PC-9 (cell line): Measurements from ENCODE around the gene CYS1. TPM values are rescaled to one million over a fixed set of nuclear protein-coding genes. Genes with fewer than 3 reads are reported as not detected.

Experiments
- BruUV-seq: library from RNA; stranded (reverse); fragments of 400-500 nt; replicated peaks from 2 replicates; lab custom pipeline; 2021; lab: Mats Ljungman, UMichigan
- CTCF ChIA-PET: fragments of 300-600 bp; sonication (Branson Sonifier 250); formaldehyde crosslinking; loops from one replicate; lab custom pipeline; 2022; ENCODE audit warnings: antibody characterized with exemption; lab: Charles Lee
- POLR2A ChIA-PET: fragments of 300-600 bp; sonication (Branson Sonifier 250); formaldehyde crosslinking; loops from one replicate; lab custom pipeline; 2022; ENCODE audit warnings: antibody characterized with exemption; ENCODE audit not compliant: unreplicated experiment; lab: Charles Lee
- DNase-seq, 2 experiments: peaks; one replicate each; pipeline versions ENCODE4 v3.0.0 to v3.0.0-alpha.2; 2015 to 2022; ENCODE audit warnings: mixed read lengths in 1 of 2
- H2AFZ ChIP-seq: fragments of 200-600 bp; sonication (generic); 2 replicates; pipeline ENCODE4 v1.8.1; 2017; ENCODE audit warnings: antibody characterized with exemption
- H3F3A ChIP-seq: fragments of 200-600 bp; sonication (generic); 2 replicates; pipeline ENCODE4 v1.8.1; 2017; ENCODE audit warnings: antibody characterized with exemption, mild to moderate bottlenecking, low read depth; ENCODE audit not compliant: insufficient read depth
- H3K27ac ChIP-seq: fragments of 200-600 bp; sonication (generic); 2 replicates; pipeline ENCODE4 v1.6.1; 2016; ENCODE audit warnings: mixed run types
- H3K27me3 ChIP-seq: fragments of 200-600 bp; sonication (generic); 2 replicates; pipeline ENCODE4 v1.6.1; 2016; ENCODE audit warnings: low read depth, mixed run types; ENCODE audit not compliant: insufficient read depth
- H3K36me3 ChIP-seq: fragments of 200-600 bp; sonication (generic); 2 replicates; pipeline ENCODE4 v1.6.1; 2016; ENCODE audit warnings: low read depth, mixed run types
- H3K4me1 ChIP-seq: fragments of 200-600 bp; sonication (generic); replicated peaks from 2 replicates; pipeline ENCODE4 v1.6.1; 2016; ENCODE audit warnings: mixed run types; ENCODE audit not compliant: insufficient read depth
- H3K4me2 ChIP-seq: fragments of 200-600 bp; sonication (generic); 2 replicates; pipeline ENCODE4 v1.6.1; 2017; ENCODE audit warnings: mixed run types
- H3K4me3 ChIP-seq: fragments of 200-600 bp; sonication (generic); 2 replicates; pipeline ENCODE4 v1.6.1; 2016; ENCODE audit warnings: mixed run types
- H3K79me2 ChIP-seq: fragments of 200-600 bp; sonication (generic); 2 replicates; pipeline ENCODE4 v1.6.1; 2017; ENCODE audit warnings: low read depth, mixed run types
- H3K9me2 ChIP-seq: fragments of 200-600 bp; sonication (generic); 2 replicates; pipeline ENCODE4 v1.8.1; 2017; ENCODE audit warnings: mild to moderate bottlenecking; ENCODE audit not compliant: insufficient read depth
- H3K9me3 ChIP-seq: fragments of 200-600 bp; sonication (generic); 2 replicates; pipeline ENCODE4 v1.8.1; 2016; ENCODE audit warnings: low read depth; ENCODE audit not compliant: insufficient read depth
- H4K20me1 ChIP-seq: fragments of 200-600 bp; sonication (generic); 2 replicates; pipeline ENCODE4 v1.8.1; 2017; ENCODE audit not compliant: insufficient read depth
- EZH2 ChIP-seq: fragments of 200-600 bp; sonication (generic); IDR thresholded peaks from 2 replicates; pipeline ENCODE4 v1.8.0; 2017; ENCODE audit warnings: antibody characterized with exemption, low read depth
- intact Hi-C: fragments of 100-400 bp; cut with micrococcal nuclease; formaldehyde crosslinking; loops from one replicate; pipeline ENCODE4 v1.10.0; 2022; ENCODE audit not compliant: unreplicated experiment
- total RNA-seq: library from RNA; stranded (reverse); gene quantifications from 2 replicates; pipeline ENCODE4 v1.2.3, GENCODE V29; 2021
- TF ChIP-seq, protein P1 (sequence below): fragments of 200-600 bp; sonication (generic); conservative IDR thresholded peaks from 2 replicates; pipeline ENCODE4 v1.6.1; 2017; ENCODE audit warnings: mixed run types, antibody characterized with exemption, mild to moderate bottlenecking, moderate library complexity

Gene CYS1
- total RNA-seq, 1 experiment from 2014 or later = 0.61 TPM

- no peaks in the 10 kb centered on the region for H3K9me3 ChIP-seq
- no peaks in the 10 kb centered on the region for H3F3A ChIP-seq
- H3K36me3 ChIP-seq = no peaks in the 10 kb centered on the region
- no peaks in the 10 kb centered on the region for H4K20me1 ChIP-seq
- no peak overlapping the region for H3K27ac ChIP-seq
- H3K9me2 ChIP-seq = no peaks in the 10 kb centered on the region
- H3K4me2 ChIP-seq = no peak overlapping the region
- no peaks in the 10 kb centered on the region for H3K4me1 ChIP-seq
- no peak overlapping the region for H3K4me3 ChIP-seq
- no peaks in the 10 kb centered on the region for H3K79me2 ChIP-seq
- BruUV-seq = no TSS peak
- ChIA-PET POLR2A (no interaction called here), CTCF (no interaction called here)
- intact Hi-C loops = no loop called here
- no peak for DNase-seq
- H2AFZ ChIP-seq = no peak overlapping the region
- H3K27me3 ChIP-seq = no peaks in the 10 kb centered on the region
- TF ChIP-seq, protein P1, sequence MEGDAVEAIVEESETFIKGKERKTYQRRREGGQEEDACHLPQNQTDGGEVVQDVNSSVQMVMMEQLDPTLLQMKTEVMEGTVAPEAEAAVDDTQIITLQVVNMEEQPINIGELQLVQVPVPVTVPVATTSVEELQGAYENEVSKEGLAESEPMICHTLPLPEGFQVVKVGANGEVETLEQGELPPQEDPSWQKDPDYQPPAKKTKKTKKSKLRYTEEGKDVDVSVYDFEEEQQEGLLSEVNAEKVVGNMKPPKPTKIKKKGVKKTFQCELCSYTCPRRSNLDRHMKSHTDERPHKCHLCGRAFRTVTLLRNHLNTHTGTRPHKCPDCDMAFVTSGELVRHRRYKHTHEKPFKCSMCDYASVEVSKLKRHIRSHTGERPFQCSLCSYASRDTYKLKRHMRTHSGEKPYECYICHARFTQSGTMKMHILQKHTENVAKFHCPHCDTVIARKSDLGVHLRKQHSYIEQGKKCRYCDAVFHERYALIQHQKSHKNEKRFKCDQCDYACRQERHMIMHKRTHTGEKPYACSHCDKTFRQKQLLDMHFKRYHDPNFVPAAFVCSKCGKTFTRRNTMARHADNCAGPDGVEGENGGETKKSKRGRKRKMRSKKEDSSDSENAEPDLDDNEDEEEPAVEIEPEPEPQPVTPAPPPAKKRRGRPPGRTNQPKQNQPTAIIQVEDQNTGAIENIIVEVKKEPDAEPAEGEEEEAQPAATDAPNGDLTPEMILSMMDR = no peak
- TF ChIP-seq EZH2 = no peak
Measured at GRCh38 chr2:10030311-10030736, 49.9 kb downstream of the CYS1 start.

- Histone ChIP-seq H3K4me3 (no peak overlapping the region), H3K4me2 (no peak overlapping the region), H3K27me3 (no peaks in the 10 kb centered on the region), H3K27ac (no peak overlapping the region), H3K9me3 (no peaks in the 10 kb centered on the region), H3F3A (no peaks in the 10 kb centered on the region), H4K20me1 (no peaks in the 10 kb centered on the region), H3K4me1 (no peaks in the 10 kb centered on the region), H2AFZ (no peak overlapping the region), H3K36me3 (no peaks in the 10 kb centered on the region), H3K79me2 (no peaks in the 10 kb centered on the region), H3K9me2 (no peaks in the 10 kb centered on the region)
- no peak for TF ChIP-seq EZH2
- TF ChIP-seq, protein P1 = no peak
- CTCF ChIA-PET = interaction anchor here (0.5 kb wide), 1 partner anchor 728 kb away, joined by 4 read pairs; no protein-coding TSS in a partner anchor
- no TSS peak for BruUV-seq
- intact Hi-C loops = no loop called here
- no peak for DNase-seq
- POLR2A ChIA-PET = no interaction called here
Measured at GRCh38 chr2:10029875-10030223, 50.4 kb downstream of the CYS1 start.

GRCh38 chr2:10028988-10029874 lies 51.0 kb downstream of the CYS1 start:
- intact Hi-C loops = no loop called here
- ChIA-PET POLR2A (no interaction called here), CTCF (interaction anchor here (0.5 kb wide), 1 partner anchor 727 kb away, joined by 4 read pairs; no protein-coding TSS in a partner anchor)
- Histone ChIP-seq H3K4me3 (no peak overlapping the region), H3K36me3 (no peaks in the 10 kb centered on the region), H3K9me3 (no peaks in the 10 kb centered on the region), H2AFZ (no peak overlapping the region), H3F3A (no peaks in the 10 kb centered on the region), H3K79me2 (no peaks in the 10 kb centered on the region), H4K20me1 (no peaks in the 10 kb centered on the region), H3K27ac (no peak overlapping the region), H3K27me3 (no peaks in the 10 kb centered on the region), H3K4me2 (no peak overlapping the region), H3K4me1 (no peaks in the 10 kb centered on the region), H3K9me2 (no peaks in the 10 kb centered on the region)
- no TSS peak for BruUV-seq
- TF ChIP-seq, protein P1 = no peak
- TF ChIP-seq EZH2 = no peak
- peak in 1 of 2 experiments; percentile 23 for DNase-seq
